ENCODE data around the gene ABHD11.

Gene ABHD11

GRCh38 chr7:73746378-73746777, 7.8 kb upstream of the ABHD11 start:
- Histone ChIP-seq H3K27me3 (peaks cover 15% of the 10 kb centered on the region), H3K36me3 (no peaks in the 10 kb centered on the region), H3K9ac (no peak overlapping the region), H4K20me1 (no peaks in the 10 kb centered on the region), H3K4me3 (no peak overlapping the region), H3K4me1 (peaks cover 11% of the 10 kb centered on the region), H3K4me2 (no peak overlapping the region), H3K27ac (no peak overlapping the region), H3K9me3 (no peaks in the 10 kb centered on the region)
- no peak for TF ChIP-seq Cebpa-rat (IDR thresholded peaks at IDR 0.05)

GRCh38 chr7:73742753-73743641, 4.4 kb upstream of the ABHD11 start:
- peak overlapping the region; percentile 62 for H3K4me2 ChIP-seq
- H3K9ac ChIP-seq, result 0 out of 2 replicates have a peak overlapping the region, but pooled peaks have one; percentile 12
- H3K27ac ChIP-seq, result no peak overlapping the region
- no peak for TF ChIP-seq Cebpa-rat (IDR thresholded peaks at IDR 0.05)
- peaks cover 17% of the 10 kb centered on the region for H3K4me1 ChIP-seq
- H3K27me3 ChIP-seq, result peaks cover 15% of the 10 kb centered on the region
- no peaks in the 10 kb centered on the region for H3K36me3 ChIP-seq
- no peaks in the 10 kb centered on the region for H3K9me3 ChIP-seq
- H4K20me1 ChIP-seq, result peaks cover under 1% of the 10 kb centered on the region; the same call in 1 of the 2 replicates
- H3K4me3 ChIP-seq, result no peak overlapping the region

- peaks cover 7% of the 10 kb centered on the region for H4K20me1 ChIP-seq
- peak overlapping the region; percentile 62; the same call in 1 of the 2 replicates for H3K4me2 ChIP-seq
- peaks cover 4% of the 10 kb centered on the region; the same call in 1 of the 2 replicates for H3K36me3 ChIP-seq
- H3K27me3 ChIP-seq, result peaks cover 15% of the 10 kb centered on the region
- H3K9me3 ChIP-seq, result no peaks in the 10 kb centered on the region
- no peak for TF ChIP-seq Cebpa-rat (IDR thresholded peaks at IDR 0.05)
- H3K4me3 ChIP-seq, result no peak overlapping the region
- no peak overlapping the region for H3K9ac ChIP-seq
- peaks cover 23% of the 10 kb centered on the region for H3K4me1 ChIP-seq
- H3K27ac ChIP-seq, result no peak overlapping the region
Observed at GRCh38 chr7:73742338-73742752, 3.7 kb upstream of the ABHD11 start.

GRCh38 chr7:73741600-73741999, 3.0 kb upstream of the ABHD11 start:
- no peak for TF ChIP-seq Cebpa-rat (IDR thresholded peaks at IDR 0.05)
- Histone ChIP-seq H4K20me1 (peaks cover 14% of the 10 kb centered on the region), H3K27me3 (peaks cover 15% of the 10 kb centered on the region), H3K4me1 (peaks cover 25% of the 10 kb centered on the region), H3K4me3 (no peak overlapping the region), H3K36me3 (peaks cover 12% of the 10 kb centered on the region), H3K9me3 (no peaks in the 10 kb centered on the region), H3K27ac (no peak overlapping the region), H3K4me2 (no peak overlapping the region), H3K9ac (no peak overlapping the region)

- no peak overlapping the region for H3K4me3 ChIP-seq
Observed at GRCh38 chr7:73740771-73741170, 2.2 kb upstream of the ABHD11 start.

GRCh38 chr7:73740212-73740611, 1.6 kb upstream of the ABHD11 start:
- Histone ChIP-seq H3K4me2 (no peak overlapping the region), H3K27ac (no peak overlapping the region), H3K4me3 (no peak overlapping the region), H3K9ac (no peak overlapping the region), H3K36me3 (peaks cover 23% of the 10 kb centered on the region), H4K20me1 (peaks cover 16% of the 10 kb centered on the region), H3K27me3 (peaks cover 15% of the 10 kb centered on the region), H3K4me1 (peaks cover 30% of the 10 kb centered on the region), H3K9me3 (no peaks in the 10 kb centered on the region)
- no peak for TF ChIP-seq Cebpa-rat (IDR thresholded peaks at IDR 0.05)

More at GRCh38 chr7:73740771-73741170, 2.2 kb upstream of the ABHD11 start:
- H4K20me1 ChIP-seq, result peaks cover 16% of the 10 kb centered on the region
- no peak for TF ChIP-seq Cebpa-rat (IDR thresholded peaks at IDR 0.05)
- no peak overlapping the region for H3K27ac ChIP-seq
- H3K4me2 ChIP-seq, result no peak overlapping the region
- H3K4me1 ChIP-seq, result peaks cover 25% of the 10 kb centered on the region
- no peak overlapping the region for H3K9ac ChIP-seq
- H3K27me3 ChIP-seq, result peaks cover 15% of the 10 kb centered on the region
- H3K36me3 ChIP-seq, result peaks cover 20% of the 10 kb centered on the region
- no peaks in the 10 kb centered on the region for H3K9me3 ChIP-seq

- Histone ChIP-seq H3K27ac (peak overlapping the region; percentile 84), H3K36me3 (peaks cover 23% of the 10 kb centered on the region), H3K4me1 (peaks cover 38% of the 10 kb centered on the region), H4K20me1 (peaks cover 16% of the 10 kb centered on the region), H3K9me3 (no peaks in the 10 kb centered on the region), H3K4me2 (peak overlapping the region; percentile 84), H3K27me3 (peaks cover 15% of the 10 kb centered on the region), H3K4me3 (peak overlapping the region; percentile 97), H3K9ac (peak overlapping the region; percentile 78)
- TF ChIP-seq Cebpa-rat (IDR thresholded peaks at IDR 0.05), result no peak
Observed at GRCh38 chr7:73739387-73739767, 775 bp upstream of the ABHD11 start.

- Histone ChIP-seq H3K4me2 (peak overlapping the region; percentile 99), H3K27me3 (peaks cover 9% of the 10 kb centered on the region), H3K4me3 (peak overlapping the region; percentile 97), H3K9ac (peak overlapping the region; percentile 87), H3K4me1 (peaks cover 35% of the 10 kb centered on the region), H3K27ac (peak overlapping the region; percentile 83), H4K20me1 (peaks cover 16% of the 10 kb centered on the region), H3K36me3 (peaks cover 23% of the 10 kb centered on the region), H3K9me3 (no peaks in the 10 kb centered on the region)
- TF ChIP-seq Cebpa-rat (IDR thresholded peaks at IDR 0.05), result no peak
Observed at GRCh38 chr7:73738220-73738611, 386 bp downstream of the ABHD11 start.

GRCh38 chr7:73737491-73738219, 947 bp downstream of the ABHD11 start:
- H3K4me2 ChIP-seq, result peak overlapping the region; percentile 99
- H3K4me1 ChIP-seq, result peaks cover 30% of the 10 kb centered on the region
- peaks cover 16% of the 10 kb centered on the region for H4K20me1 ChIP-seq
- H3K27me3 ChIP-seq, result peaks cover 4% of the 10 kb centered on the region
- H3K4me3 ChIP-seq, result peak overlapping the region; percentile 97
- TF ChIP-seq Cebpa-rat (IDR thresholded peaks at IDR 0.05), result no peak
- no peaks in the 10 kb centered on the region for H3K9me3 ChIP-seq
- H3K36me3 ChIP-seq, result peaks cover 23% of the 10 kb centered on the region
- no peak overlapping the region for H3K9ac ChIP-seq
- H3K27ac ChIP-seq, result no peak overlapping the region

- peaks cover 28% of the 10 kb centered on the region for H3K4me1 ChIP-seq
- H3K9me3 ChIP-seq, result no peaks in the 10 kb centered on the region
- H3K4me2 ChIP-seq, result no peak overlapping the region
- no peak for TF ChIP-seq Cebpa-rat (IDR thresholded peaks at IDR 0.05)
- H3K4me3 ChIP-seq, result no peak overlapping the region
- no peak overlapping the region for H3K9ac ChIP-seq
- peaks cover 23% of the 10 kb centered on the region for H3K36me3 ChIP-seq
- no peaks in the 10 kb centered on the region for H3K27me3 ChIP-seq
- peaks cover 16% of the 10 kb centered on the region for H4K20me1 ChIP-seq
- no peak overlapping the region for H3K27ac ChIP-seq
Observed at GRCh38 chr7:73736885-73737284, 1.7 kb downstream of the ABHD11 start.

All from BLaER1 (cell line).